ENCODE data around the gene CD81.
A peak's percentile ranks its signal among the peaks of the same experiment; 100 is the strongest.

CD81 gene

DNA sequence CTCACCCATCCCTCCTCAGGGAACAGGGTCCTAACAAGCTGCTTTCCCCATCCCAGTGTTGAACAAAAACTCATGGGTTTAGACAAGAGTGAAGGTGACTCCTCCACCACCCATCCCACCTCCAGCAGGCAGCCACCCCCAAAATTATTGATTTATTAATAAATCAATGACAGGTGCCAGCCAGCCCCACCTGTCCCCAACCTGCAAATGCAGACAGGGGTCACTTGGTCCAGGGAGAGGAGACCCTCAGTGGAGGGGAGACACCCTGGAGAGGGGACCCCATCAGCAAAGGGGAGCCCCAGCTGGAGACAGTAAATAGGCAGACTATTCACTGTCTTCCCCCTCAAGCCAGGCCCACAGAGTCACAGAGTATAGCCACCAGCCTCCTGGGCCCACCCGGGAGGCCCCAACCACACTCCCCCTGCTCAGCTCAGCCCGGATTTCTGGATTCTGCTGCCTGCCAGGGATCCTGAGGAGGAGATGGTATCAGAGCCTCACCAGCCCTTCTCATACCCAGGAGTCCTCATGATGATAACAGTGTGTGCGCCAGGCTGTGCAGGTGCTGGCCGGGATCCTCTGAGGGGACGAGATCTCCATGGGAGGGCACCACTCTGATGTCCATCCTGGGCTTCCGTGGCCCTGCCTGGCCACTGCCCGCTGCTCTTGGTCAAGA is 8.8 kb upstream of the CD81 start:
- H3K9ac ChIP-seq (ENCODE audit: low read length), result no peak overlapping the region
- H3K27me3 ChIP-seq (ENCODE audit: control insufficient read depth, insufficient read depth, low read length), result no peaks in the 10 kb centered on the region
- H3K36me3 ChIP-seq (ENCODE audit: control insufficient read depth, insufficient read depth, low read length), result no peaks in the 10 kb centered on the region
- H3K4me1 ChIP-seq (ENCODE audit: control insufficient read depth, insufficient read depth, low read length), result no peaks in the 10 kb centered on the region
- no peak overlapping the region for H3K4me3 ChIP-seq (ENCODE audit: low read length)
- H3K9me3 ChIP-seq (ENCODE audit: control insufficient read depth, low read length), result no peaks in the 10 kb centered on the region

DNA sequence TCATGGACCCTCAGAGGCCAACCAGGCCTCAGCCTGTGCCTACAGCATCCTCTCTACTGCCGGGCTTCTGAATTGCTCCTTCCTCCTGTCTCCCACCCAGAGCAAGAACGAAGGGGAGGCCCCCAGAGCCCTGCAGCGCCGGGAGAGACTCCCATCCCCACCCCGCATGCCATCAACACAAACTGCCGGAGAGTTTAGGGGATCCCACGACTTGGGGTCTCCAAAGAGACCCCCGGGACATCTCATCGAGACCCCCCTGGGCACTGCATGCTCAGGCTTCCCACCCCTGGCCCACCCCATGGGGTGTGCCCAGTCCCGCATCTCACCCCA is 8.3 kb upstream of the CD81 start:
- no peak overlapping the region for H3K9ac ChIP-seq (ENCODE audit: low read length)
- H3K4me3 ChIP-seq (ENCODE audit: low read length), result no peak overlapping the region
- no peaks in the 10 kb centered on the region for H3K36me3 ChIP-seq (ENCODE audit: control insufficient read depth, insufficient read depth, low read length)
- H3K4me1 ChIP-seq (ENCODE audit: control insufficient read depth, insufficient read depth, low read length), result no peaks in the 10 kb centered on the region
- H3K27me3 ChIP-seq (ENCODE audit: control insufficient read depth, insufficient read depth, low read length), result no peaks in the 10 kb centered on the region
- no peaks in the 10 kb centered on the region for H3K9me3 ChIP-seq (ENCODE audit: control insufficient read depth, low read length)

DNA sequence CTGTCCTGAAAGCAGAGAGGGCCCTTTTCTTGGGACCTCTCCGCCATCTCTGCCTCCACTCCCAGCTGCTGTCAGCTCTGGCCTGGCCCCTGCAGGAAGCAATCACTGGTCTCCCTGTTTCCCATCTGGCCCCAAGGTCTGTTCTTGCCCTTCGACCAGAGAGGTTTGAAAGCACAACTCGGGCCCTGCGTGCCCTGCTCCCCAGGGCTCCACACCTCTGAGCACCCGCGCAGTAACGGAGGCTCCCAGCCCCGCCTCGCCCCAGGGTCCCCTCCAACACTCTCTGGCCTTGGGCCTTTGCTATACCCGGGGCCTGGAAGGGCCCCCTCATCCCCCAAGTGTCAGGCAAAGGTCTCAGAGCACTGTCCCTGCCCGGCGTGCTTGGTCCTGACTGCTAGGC is 7.8 kb upstream of the CD81 start:
- Histone ChIP-seq H3K4me3 (ENCODE audit: low read length) (no peak overlapping the region), H3K9ac (ENCODE audit: low read length) (no peak overlapping the region), H3K36me3 (ENCODE audit: control insufficient read depth, insufficient read depth, low read length) (no peaks in the 10 kb centered on the region)

DNA sequence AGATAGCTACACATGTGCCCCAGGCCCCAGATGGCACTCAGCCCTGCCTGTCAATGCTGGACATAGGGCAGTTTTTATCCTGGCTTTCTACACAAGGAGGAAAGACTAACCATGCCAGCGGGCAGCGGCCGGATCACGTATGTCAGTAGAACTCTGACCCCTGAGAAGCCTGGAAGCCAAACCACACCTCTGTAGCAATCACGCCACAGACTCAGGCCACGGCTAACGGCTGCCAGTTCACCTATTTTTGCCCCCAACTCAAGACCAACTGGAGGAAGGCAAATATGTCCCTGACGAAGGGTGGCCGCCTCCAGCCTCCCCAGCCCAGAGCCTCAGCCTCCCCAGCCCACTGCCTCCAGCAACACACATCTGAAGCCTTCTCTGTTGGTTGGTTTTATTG is 7.2 kb upstream of the CD81 start:
- H3K36me3 ChIP-seq (ENCODE audit: control insufficient read depth, insufficient read depth, low read length), result no peaks in the 10 kb centered on the region
- no peaks in the 10 kb centered on the region for H3K4me1 ChIP-seq (ENCODE audit: control insufficient read depth, insufficient read depth, low read length)
- H3K4me3 ChIP-seq (ENCODE audit: low read length), result no peak overlapping the region
- H3K27me3 ChIP-seq (ENCODE audit: control insufficient read depth, insufficient read depth, low read length), result no peaks in the 10 kb centered on the region
- H3K9ac ChIP-seq (ENCODE audit: low read length), result no peak overlapping the region
- H3K9me3 ChIP-seq (ENCODE audit: control insufficient read depth, low read length), result no peaks in the 10 kb centered on the region

More for the DNA sequence above, 7.8 kb upstream of the CD81 start:
- no peaks in the 10 kb centered on the region for H3K4me1 ChIP-seq (ENCODE audit: control insufficient read depth, insufficient read depth, low read length)
- no peaks in the 10 kb centered on the region for H3K27me3 ChIP-seq (ENCODE audit: control insufficient read depth, insufficient read depth, low read length)
- H3K9me3 ChIP-seq (ENCODE audit: control insufficient read depth, low read length), result no peaks in the 10 kb centered on the region

- Histone ChIP-seq H3K4me3 (ENCODE audit: low read length) (no peak overlapping the region), H3K9me3 (ENCODE audit: control insufficient read depth, low read length) (no peaks in the 10 kb centered on the region), H3K36me3 (ENCODE audit: control insufficient read depth, insufficient read depth, low read length) (no peaks in the 10 kb centered on the region)
Measured at GRCh38 chr11:2374456-2375201, 2.5 kb upstream of the CD81 start.

GRCh38 chr11:2375341-2375853 is 1.7 kb upstream of the CD81 start:
- peaks cover 38% of the 10 kb centered on the region for H3K4me1 ChIP-seq (ENCODE audit: control insufficient read depth, insufficient read depth, low read length)
- no peak overlapping the region for H3K9ac ChIP-seq (ENCODE audit: low read length)
- H3K27me3 ChIP-seq (ENCODE audit: control insufficient read depth, insufficient read depth, low read length), result no peaks in the 10 kb centered on the region
- no peak overlapping the region for H3K4me3 ChIP-seq (ENCODE audit: low read length)
- no peaks in the 10 kb centered on the region for H3K9me3 ChIP-seq (ENCODE audit: control insufficient read depth, low read length)
- no peaks in the 10 kb centered on the region for H3K36me3 ChIP-seq (ENCODE audit: control insufficient read depth, insufficient read depth, low read length)

More at GRCh38 chr11:2374456-2375201, 2.5 kb upstream of the CD81 start:
- Histone ChIP-seq H3K9ac (ENCODE audit: low read length) (no peak overlapping the region), H3K4me1 (ENCODE audit: control insufficient read depth, insufficient read depth, low read length) (peaks cover 31% of the 10 kb centered on the region), H3K27me3 (ENCODE audit: control insufficient read depth, insufficient read depth, low read length) (no peaks in the 10 kb centered on the region)

DNA sequence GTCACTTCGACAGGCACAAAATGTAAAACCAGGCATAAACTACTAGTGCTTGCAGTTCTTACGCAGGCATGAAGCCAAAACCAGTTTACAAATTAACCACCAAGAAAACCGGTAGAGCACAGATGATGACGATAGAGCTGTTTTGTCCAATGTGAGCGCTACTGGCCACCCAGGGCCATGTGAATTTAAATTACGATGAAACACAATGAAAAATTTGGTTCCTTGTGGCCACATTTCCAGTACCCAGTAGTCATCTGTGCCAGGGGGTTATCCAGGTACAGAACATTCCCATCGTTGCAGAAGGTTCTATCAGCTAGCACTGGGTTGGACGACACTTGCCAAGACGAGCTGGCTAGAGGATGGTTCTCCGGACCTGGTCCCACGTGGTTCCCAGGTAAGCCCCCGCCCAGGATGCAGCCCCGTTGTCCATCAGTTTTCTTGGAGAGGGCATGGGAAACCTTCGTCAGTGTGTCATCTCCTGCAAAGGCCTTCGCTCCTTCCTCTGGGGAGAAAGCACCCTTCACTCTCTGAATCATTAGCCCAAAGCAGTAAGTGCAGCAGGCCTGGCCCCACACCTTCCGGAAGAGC is 1.1 kb upstream of the CD81 start:
- no peaks in the 10 kb centered on the region for H3K36me3 ChIP-seq (ENCODE audit: control insufficient read depth, insufficient read depth, low read length)
- H3K4me3 ChIP-seq (ENCODE audit: low read length), result no peak overlapping the region
- no peak overlapping the region for H3K9ac ChIP-seq (ENCODE audit: low read length)
- H3K4me1 ChIP-seq (ENCODE audit: control insufficient read depth, insufficient read depth, low read length), result peaks cover 40% of the 10 kb centered on the region
- no peaks in the 10 kb centered on the region for H3K9me3 ChIP-seq (ENCODE audit: control insufficient read depth, low read length)
- H3K27me3 ChIP-seq (ENCODE audit: control insufficient read depth, insufficient read depth, low read length), result no peaks in the 10 kb centered on the region

- H3K4me3 ChIP-seq (ENCODE audit: low read length), result peak overlapping the region; percentile 67
- H3K9me3 ChIP-seq (ENCODE audit: control insufficient read depth, low read length), result no peaks in the 10 kb centered on the region
- no peaks in the 10 kb centered on the region for H3K27me3 ChIP-seq (ENCODE audit: control insufficient read depth, insufficient read depth, low read length)
- H3K36me3 ChIP-seq (ENCODE audit: control insufficient read depth, insufficient read depth, low read length), result no peaks in the 10 kb centered on the region
- peaks cover 56% of the 10 kb centered on the region for H3K4me1 ChIP-seq (ENCODE audit: control insufficient read depth, insufficient read depth, low read length)
- H3K9ac ChIP-seq (ENCODE audit: low read length), result peak overlapping the region; percentile 92
Measured at GRCh38 chr11:2377511-2378443, 667 bp downstream of the CD81 start.

GRCh38 chr11:2378527-2379210 is 1.6 kb downstream of the CD81 start:
- Histone ChIP-seq H3K4me1 (ENCODE audit: control insufficient read depth, insufficient read depth, low read length) (peaks cover 65% of the 10 kb centered on the region), H3K9me3 (ENCODE audit: control insufficient read depth, low read length) (no peaks in the 10 kb centered on the region), H3K4me3 (ENCODE audit: low read length) (peak overlapping the region; percentile 67), H3K36me3 (ENCODE audit: control insufficient read depth, insufficient read depth, low read length) (no peaks in the 10 kb centered on the region), H3K9ac (ENCODE audit: low read length) (peak overlapping the region; percentile 92), H3K27me3 (ENCODE audit: control insufficient read depth, insufficient read depth, low read length) (no peaks in the 10 kb centered on the region)

- H3K4me3 ChIP-seq (ENCODE audit: low read length), result no peak overlapping the region
Measured at GRCh38 chr11:2379466-2380174, 2.5 kb downstream of the CD81 start.

GRCh38 chr11:2380396-2380795 is 3.3 kb downstream of the CD81 start:
- H3K9ac ChIP-seq (ENCODE audit: low read length), result peak overlapping the region; percentile 25
- H3K4me3 ChIP-seq (ENCODE audit: low read length), result no peak overlapping the region
- no peaks in the 10 kb centered on the region for H3K9me3 ChIP-seq (ENCODE audit: control insufficient read depth, low read length)
- H3K36me3 ChIP-seq (ENCODE audit: control insufficient read depth, insufficient read depth, low read length), result no peaks in the 10 kb centered on the region
- no peaks in the 10 kb centered on the region for H3K27me3 ChIP-seq (ENCODE audit: control insufficient read depth, insufficient read depth, low read length)
- peaks cover 78% of the 10 kb centered on the region for H3K4me1 ChIP-seq (ENCODE audit: control insufficient read depth, insufficient read depth, low read length)

More at GRCh38 chr11:2379466-2380174, 2.5 kb downstream of the CD81 start:
- H3K9me3 ChIP-seq (ENCODE audit: control insufficient read depth, low read length), result no peaks in the 10 kb centered on the region
- no peaks in the 10 kb centered on the region for H3K27me3 ChIP-seq (ENCODE audit: control insufficient read depth, insufficient read depth, low read length)
- peaks cover 71% of the 10 kb centered on the region for H3K4me1 ChIP-seq (ENCODE audit: control insufficient read depth, insufficient read depth, low read length)
- H3K9ac ChIP-seq (ENCODE audit: low read length), result peak overlapping the region; percentile 25
- no peaks in the 10 kb centered on the region for H3K36me3 ChIP-seq (ENCODE audit: control insufficient read depth, insufficient read depth, low read length)

Data from mucosa of stomach (tissue), 1 donor.